ENCODE results near the gene SDHAF3.

DNA sequence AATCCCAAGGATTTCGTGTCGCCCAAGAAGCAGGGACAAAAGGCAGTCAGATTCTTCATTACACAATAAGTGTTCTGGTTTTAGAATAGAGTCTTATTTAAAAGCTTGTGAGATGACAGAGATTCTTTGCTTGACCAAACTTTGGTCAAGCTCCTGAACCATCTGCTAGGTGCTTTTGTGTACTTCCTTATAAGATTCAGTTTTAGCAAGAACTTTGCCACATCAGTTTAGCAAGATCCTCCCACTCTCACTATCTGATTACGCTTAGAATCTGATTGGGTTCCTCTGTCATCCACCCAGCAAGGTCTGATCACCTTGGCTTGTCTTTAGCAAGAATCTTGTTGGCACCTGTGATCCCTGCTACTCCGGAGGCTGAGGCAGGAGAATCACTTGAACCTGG lies 38.2 kb upstream of the SDHAF3 start:
- TF ChIP-seq, protein P1, sequence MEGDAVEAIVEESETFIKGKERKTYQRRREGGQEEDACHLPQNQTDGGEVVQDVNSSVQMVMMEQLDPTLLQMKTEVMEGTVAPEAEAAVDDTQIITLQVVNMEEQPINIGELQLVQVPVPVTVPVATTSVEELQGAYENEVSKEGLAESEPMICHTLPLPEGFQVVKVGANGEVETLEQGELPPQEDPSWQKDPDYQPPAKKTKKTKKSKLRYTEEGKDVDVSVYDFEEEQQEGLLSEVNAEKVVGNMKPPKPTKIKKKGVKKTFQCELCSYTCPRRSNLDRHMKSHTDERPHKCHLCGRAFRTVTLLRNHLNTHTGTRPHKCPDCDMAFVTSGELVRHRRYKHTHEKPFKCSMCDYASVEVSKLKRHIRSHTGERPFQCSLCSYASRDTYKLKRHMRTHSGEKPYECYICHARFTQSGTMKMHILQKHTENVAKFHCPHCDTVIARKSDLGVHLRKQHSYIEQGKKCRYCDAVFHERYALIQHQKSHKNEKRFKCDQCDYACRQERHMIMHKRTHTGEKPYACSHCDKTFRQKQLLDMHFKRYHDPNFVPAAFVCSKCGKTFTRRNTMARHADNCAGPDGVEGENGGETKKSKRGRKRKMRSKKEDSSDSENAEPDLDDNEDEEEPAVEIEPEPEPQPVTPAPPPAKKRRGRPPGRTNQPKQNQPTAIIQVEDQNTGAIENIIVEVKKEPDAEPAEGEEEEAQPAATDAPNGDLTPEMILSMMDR (conservative IDR thresholded peaks at IDR 0.05 in 1 of 2, IDR thresholded peaks at IDR 0.05 in 1 of 2; ENCODE audit: low read depth in 1 of 2, low read length in 2 of 2) = no peak
- no peak for TF ChIP-seq EZH2 (IDR thresholded peaks at IDR 0.05; ENCODE audit: low read length, missing control alignments)

All from fibroblast of lung (primary cell).